Transverse colon (tissue), 4 donors: Measurements from ENCODE around the gene OLFML2A. TPM values are rescaled to one million over a fixed set of nuclear protein-coding genes. Genes with fewer than 3 reads are reported as not detected.

Experiments
- DNase-seq: peaks from one replicate; pipeline ENCODE4 v3.0.0-alpha.2; 2019
- H3K27ac ChIP-seq, 4 donors: fragments of 200-600 bp; sonication (generic); 2 replicates each; pipeline ENCODE4 v1.5.1; 2016 to 2018; ENCODE audit warnings: inconsistent platforms in 4 of 4
- H3K27me3 ChIP-seq: fragments of 200-600 bp; sonication (generic); 2 replicates; pipeline ENCODE4 v1.5.1; 2017; ENCODE audit warnings: inconsistent platforms
- H3K36me3 ChIP-seq, 4 donors: fragments of 200-600 bp; sonication (generic); 2 replicates each; pipeline ENCODE4 v1.5.1; 2017 to 2019; ENCODE audit warnings: inconsistent platforms in 4 of 4
- H3K4me1 ChIP-seq, 4 donors: fragments of 200-600 bp; sonication (generic); 2 replicates each; pipeline ENCODE4 v1.5.1; 2017 to 2020; ENCODE audit warnings: inconsistent platforms in 4 of 4
- H3K4me3 ChIP-seq, 4 donors: fragments of 200-600 bp; sonication (generic); 1 replicate in 1 of 4; 2 replicates in 3 of 4; pipeline versions ENCODE4 v1.5.1 to v1.6.1; 2017 to 2019; ENCODE audit warnings: inconsistent platforms in 4 of 4
- H3K9me3 ChIP-seq, 2 donors: fragments of 200-600 bp; sonication (generic); 2 replicates each; pipeline ENCODE4 v1.5.1; 2017 to 2019; ENCODE audit warnings: inconsistent platforms in 2 of 2
- EP300 ChIP-seq: sonication (generic); formaldehyde crosslinking; IDR thresholded peaks from one replicate; pipeline ENCODE4 v1.6.1; 2017; ENCODE audit warnings: antibody characterized with exemption, low read depth
- POLR2A ChIP-seq: fragments of 450-650 bp; IDR thresholded peaks from one replicate; pipeline ENCODE4 v1.6.1; 2016; ENCODE audit warnings: antibody characterized with exemption, mild to moderate bottlenecking, moderate library complexity
- POLR2AphosphoS5 ChIP-seq, 3 donors: sonication (generic); formaldehyde crosslinking; IDR thresholded peaks; one replicate each; pipeline ENCODE4 v1.6.1; 2016; ENCODE audit warnings: antibody characterized with exemption in 3 of 3
- WGBS, 2 donors: methylation state at CpG; one replicate each; pipeline ENCODE4 v1.1.5; 2018; ENCODE audit warnings: low coverage in 1 of 2; 5-methylcytosine and 5-hydroxymethylcytosine counted together
- in situ Hi-C, 4 donors: fragments of 200-750 bp; cut with MboI; loops; one replicate each; pipeline versions ENCODE4 v1.15.0 to v1.15.1; 2017; ENCODE audit warnings: low sequenced_read_pairs in 3 of 4, low pct_ligation_motif_present in 1 of 4, low pct_unique_long_range_greater_than_20kb in 1 of 4
- intact Hi-C: fragments of 100-400 bp; cut with DNase I; formaldehyde crosslinking; loops from one replicate; pipeline ENCODE4 v1.15.1; 2023; ENCODE audit warnings: low total_unique reads
- total RNA-seq, 4 donors: library from RNA; depleted of rRNA; stranded (reverse); fragments of >200 nt; gene quantifications; one replicate each; pipeline ENCODE4 v1.1.0, GENCODE V29; 2016
- TF ChIP-seq, protein P1 (sequence below), 5 experiments: fragments of 200-600 bp in 3 of 5; fragments of 450-650 bp in 2 of 5; sonication (generic) in 3 of 5; IDR thresholded peaks; 1 replicate in 2 of 5; 2 replicates in 3 of 5; pipeline ENCODE4 v1.5.1; 2016 to 2017; ENCODE audit warnings: antibody characterized with exemption in 5 of 5, inconsistent platforms in 3 of 5, mild to moderate bottlenecking in 2 of 5, moderate library complexity in 1 of 5

OLFML2A gene
- total RNA-seq, 4 donors from 2014 or later = 9.4 to 59.1 (median 16.0) TPM

GRCh38 chr9:124854161-124854560, 77.2 kb downstream of the OLFML2A start:
- H3K27me3 ChIP-seq = no peaks in the 10 kb centered on the region
- no peaks in the 10 kb centered on the region for H3K9me3 ChIP-seq
- TF ChIP-seq, protein P1, sequence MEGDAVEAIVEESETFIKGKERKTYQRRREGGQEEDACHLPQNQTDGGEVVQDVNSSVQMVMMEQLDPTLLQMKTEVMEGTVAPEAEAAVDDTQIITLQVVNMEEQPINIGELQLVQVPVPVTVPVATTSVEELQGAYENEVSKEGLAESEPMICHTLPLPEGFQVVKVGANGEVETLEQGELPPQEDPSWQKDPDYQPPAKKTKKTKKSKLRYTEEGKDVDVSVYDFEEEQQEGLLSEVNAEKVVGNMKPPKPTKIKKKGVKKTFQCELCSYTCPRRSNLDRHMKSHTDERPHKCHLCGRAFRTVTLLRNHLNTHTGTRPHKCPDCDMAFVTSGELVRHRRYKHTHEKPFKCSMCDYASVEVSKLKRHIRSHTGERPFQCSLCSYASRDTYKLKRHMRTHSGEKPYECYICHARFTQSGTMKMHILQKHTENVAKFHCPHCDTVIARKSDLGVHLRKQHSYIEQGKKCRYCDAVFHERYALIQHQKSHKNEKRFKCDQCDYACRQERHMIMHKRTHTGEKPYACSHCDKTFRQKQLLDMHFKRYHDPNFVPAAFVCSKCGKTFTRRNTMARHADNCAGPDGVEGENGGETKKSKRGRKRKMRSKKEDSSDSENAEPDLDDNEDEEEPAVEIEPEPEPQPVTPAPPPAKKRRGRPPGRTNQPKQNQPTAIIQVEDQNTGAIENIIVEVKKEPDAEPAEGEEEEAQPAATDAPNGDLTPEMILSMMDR (IDR thresholded peaks at IDR 0.05) = no peak
- TF ChIP-seq EP300 (no peak), POLR2A (no peak), POLR2AphosphoS5 (IDR thresholded peaks at IDR 0.05) (no peak)
- no peak for DNase-seq
- WGBS, 2 donors = 88% methylated on average over 8 of the region's 8 CpGs; no CpG with 5 or more reads in 1 of the 2 donors
- H3K27ac ChIP-seq = no peak overlapping the region
- no peak overlapping the region for H3K4me3 ChIP-seq
- intact Hi-C loops = no loop called here
- peaks cover 6 to 24% (median 16%) of the 10 kb centered on the region in 4 donors for H3K4me1 ChIP-seq
- peaks cover 0 to 19% (median 5%) of the 10 kb centered on the region in 4 donors for H3K36me3 ChIP-seq
- in situ Hi-C loops = loop anchor here in 2 of 4 donors (5.0 kb wide), 2 partner anchors 77 to 82 kb away; partner anchors contain the start of genes NR6A1 (in 1 of the 2) and OLFML2A (in 1 of the 2)

DNA sequence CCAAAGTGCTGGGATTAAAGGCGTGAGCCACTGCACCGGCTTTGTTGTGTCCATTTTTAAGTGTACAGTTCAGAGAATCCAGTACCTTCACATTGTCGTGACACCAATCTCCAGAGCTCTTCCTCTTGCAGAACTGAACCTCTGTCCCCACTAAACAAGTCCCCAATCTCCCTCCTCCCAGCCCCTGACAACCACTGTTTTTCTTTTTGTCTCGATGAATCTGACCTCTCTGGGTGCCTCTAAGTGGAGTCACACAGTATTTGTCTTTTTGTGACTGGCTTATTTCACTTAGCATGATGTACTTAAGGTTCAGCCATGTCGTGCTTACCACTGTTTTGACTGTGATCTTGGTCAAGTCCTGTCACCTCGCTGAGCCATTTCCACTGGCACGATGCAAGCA, 77.9 kb downstream of the OLFML2A start:
- Histone ChIP-seq H3K4me1 (peaks cover 6 to 27% (median 17%) of the 10 kb centered on the region in 4 donors), H3K36me3 (peaks cover 0 to 26% (median 8%) of the 10 kb centered on the region in 4 donors), H3K27ac (no peak overlapping the region), H3K9me3 (no peaks in the 10 kb centered on the region), H3K27me3 (no peaks in the 10 kb centered on the region), H3K4me3 (no peak overlapping the region)
- in situ Hi-C loops = loop anchor here (5.0 kb wide), 2 partner anchors 78 to 83 kb away; partner anchors contain the start of genes NR6A1 (in 3 of the 4) and OLFML2A (in 1 of the 4)
- intact Hi-C loops = no loop called here
- TF ChIP-seq EP300 = no peak
- TF ChIP-seq POLR2AphosphoS5 (IDR thresholded peaks at IDR 0.05) = no peak
- no peak for TF ChIP-seq POLR2A
- TF ChIP-seq, protein P1 (IDR thresholded peaks at IDR 0.05) = no peak
- DNase-seq = no peak
- WGBS, 2 donors = 58 to 60% methylated on average over 7 of the region's 7 CpGs

- H3K27ac ChIP-seq = no peak overlapping the region
- H3K27me3 ChIP-seq = no peaks in the 10 kb centered on the region
- H3K9me3 ChIP-seq = no peaks in the 10 kb centered on the region
- in situ Hi-C loops = loop anchor here in 2 of 4 donors (5.0 kb wide), 1 partner anchor 83 kb away; the partner anchor contains the start of gene NR6A1 (in 2 of the 2)
- H3K4me3 ChIP-seq = no peak overlapping the region
- intact Hi-C loops = no loop called here
- H3K4me1 ChIP-seq = peaks cover 10 to 31% (median 24%) of the 10 kb centered on the region in 4 donors
- DNase-seq = no peak
- H3K36me3 ChIP-seq = peaks cover 0 to 32% (median 10%) of the 10 kb centered on the region in 4 donors
- WGBS, 2 donors = 82% methylated on average over 14 of the region's 18 CpGs; no CpG with 5 or more reads in 1 of the 2 donors
- no peak for TF ChIP-seq EP300
- no peak for TF ChIP-seq POLR2AphosphoS5 (IDR thresholded peaks at IDR 0.05)
- TF ChIP-seq, protein P1 (IDR thresholded peaks at IDR 0.05) = no peak
- TF ChIP-seq POLR2A = no peak
Observed at GRCh38 chr9:124855566-124855943, 78.6 kb downstream of the OLFML2A start.

DNA sequence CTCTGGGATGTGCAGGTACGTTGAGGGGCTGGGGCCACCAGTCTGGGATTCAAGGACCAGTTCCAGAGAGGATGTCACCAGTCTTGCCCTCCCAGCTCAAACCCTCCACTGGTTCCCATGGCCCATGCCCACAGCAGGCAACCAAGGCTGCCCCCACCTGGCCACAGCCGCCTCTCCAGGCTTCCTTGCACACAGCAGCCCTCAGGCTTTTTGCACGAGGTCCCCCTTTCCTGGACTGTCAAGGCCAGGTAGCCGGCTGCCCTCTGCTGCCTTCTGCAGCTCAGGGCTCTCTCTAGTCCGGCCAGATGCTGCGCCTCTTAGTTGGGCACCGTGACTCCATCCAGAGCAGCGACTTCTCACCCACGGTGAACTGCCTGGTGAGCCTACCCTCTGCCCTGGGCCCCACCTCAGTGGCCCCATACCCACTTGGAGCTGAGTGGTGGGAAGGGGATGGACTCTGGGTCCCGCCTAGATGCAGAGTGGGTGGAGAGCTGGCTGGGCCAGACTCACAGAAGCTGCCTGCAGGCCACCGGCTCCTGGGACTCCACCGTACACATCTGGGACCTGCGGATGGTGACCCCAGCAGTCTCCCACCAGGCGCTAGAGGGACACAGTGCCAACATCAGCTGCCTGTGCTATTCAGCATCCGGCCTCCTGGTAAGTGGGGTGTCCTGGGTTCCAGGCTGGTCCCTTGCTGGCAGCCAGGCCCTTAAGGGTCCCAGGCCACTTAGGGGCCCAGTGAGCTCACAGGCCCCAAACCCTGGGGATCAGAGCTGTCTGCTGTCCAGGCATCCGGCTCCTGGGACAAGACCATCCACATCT, 79.2 kb downstream of the OLFML2A start:
- intact Hi-C loops (no loop called here), in situ Hi-C loops (loop anchor here in 2 of 4 donors (5.0 kb wide), 1 partner anchor 84 kb away; the partner anchor contains the start of gene NR6A1 (in 2 of the 2))
- DNase-seq = no peak
- peaks cover 0 to 32% (median 10%) of the 10 kb centered on the region in 4 donors for H3K36me3 ChIP-seq
- H3K27ac ChIP-seq = no peak overlapping the region
- H3K4me1 ChIP-seq = peaks cover 16 to 37% (median 30%) of the 10 kb centered on the region in 4 donors
- no peak overlapping the region for H3K4me3 ChIP-seq
- WGBS, 2 donors = 76% methylated on average over 14 of the region's 16 CpGs; no CpG with 5 or more reads in 1 of the 2 donors
- no peak for TF ChIP-seq EP300
- TF ChIP-seq POLR2AphosphoS5 (IDR thresholded peaks at IDR 0.05) = no peak
- H3K27me3 ChIP-seq = no peaks in the 10 kb centered on the region
- H3K9me3 ChIP-seq = no peaks in the 10 kb centered on the region
